ENCODE data around the gene C20orf202.

C20orf202 gene

GRCh38 chr20:1184638-1185315, 18.5 kb upstream of the C20orf202 start, which contains the start of gene TMEM74B:
TMEM74B (minus strand) TSS chr20:1184981; CDS start chr20:1183801, 1,180 bp downstream.
- TF ChIP-seq FOXP2 (optimal IDR thresholded peaks at IDR 0.05; ENCODE audit: borderline replicate concordance, extremely low read depth, extremely low read length, insufficient read depth) (no peak), TAF1 (IDR thresholded peaks at IDR 0.05; ENCODE audit: borderline replicate concordance, insufficient read depth, low read length) (no peak), SIN3A (IDR thresholded peaks at IDR 0.05; ENCODE audit: borderline replicate concordance, insufficient read depth, low read length) (no peak), POLR2AphosphoS5 (IDR thresholded peaks at IDR 0.05; ENCODE audit: low read depth, low read length) (no peak)
- TF ChIP-seq, protein P1, sequence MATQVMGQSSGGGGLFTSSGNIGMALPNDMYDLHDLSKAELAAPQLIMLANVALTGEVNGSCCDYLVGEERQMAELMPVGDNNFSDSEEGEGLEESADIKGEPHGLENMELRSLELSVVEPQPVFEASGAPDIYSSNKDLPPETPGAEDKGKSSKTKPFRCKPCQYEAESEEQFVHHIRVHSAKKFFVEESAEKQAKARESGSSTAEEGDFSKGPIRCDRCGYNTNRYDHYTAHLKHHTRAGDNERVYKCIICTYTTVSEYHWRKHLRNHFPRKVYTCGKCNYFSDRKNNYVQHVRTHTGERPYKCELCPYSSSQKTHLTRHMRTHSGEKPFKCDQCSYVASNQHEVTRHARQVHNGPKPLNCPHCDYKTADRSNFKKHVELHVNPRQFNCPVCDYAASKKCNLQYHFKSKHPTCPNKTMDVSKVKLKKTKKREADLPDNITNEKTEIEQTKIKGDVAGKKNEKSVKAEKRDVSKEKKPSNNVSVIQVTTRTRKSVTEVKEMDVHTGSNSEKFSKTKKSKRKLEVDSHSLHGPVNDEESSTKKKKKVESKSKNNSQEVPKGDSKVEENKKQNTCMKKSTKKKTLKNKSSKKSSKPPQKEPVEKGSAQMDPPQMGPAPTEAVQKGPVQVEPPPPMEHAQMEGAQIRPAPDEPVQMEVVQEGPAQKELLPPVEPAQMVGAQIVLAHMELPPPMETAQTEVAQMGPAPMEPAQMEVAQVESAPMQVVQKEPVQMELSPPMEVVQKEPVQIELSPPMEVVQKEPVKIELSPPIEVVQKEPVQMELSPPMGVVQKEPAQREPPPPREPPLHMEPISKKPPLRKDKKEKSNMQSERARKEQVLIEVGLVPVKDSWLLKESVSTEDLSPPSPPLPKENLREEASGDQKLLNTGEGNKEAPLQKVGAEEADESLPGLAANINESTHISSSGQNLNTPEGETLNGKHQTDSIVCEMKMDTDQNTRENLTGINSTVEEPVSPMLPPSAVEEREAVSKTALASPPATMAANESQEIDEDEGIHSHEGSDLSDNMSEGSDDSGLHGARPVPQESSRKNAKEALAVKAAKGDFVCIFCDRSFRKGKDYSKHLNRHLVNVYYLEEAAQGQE (IDR thresholded peaks at IDR 0.05; ENCODE audit: insufficient read depth in 1 of 2, low read depth in 2 of 2, low read length in 2 of 2) = no peak

GRCh38 chr20:1185316-1185741, 17.9 kb upstream of the C20orf202 start:
- no peak for TF ChIP-seq SIN3A (IDR thresholded peaks at IDR 0.05; ENCODE audit: borderline replicate concordance, insufficient read depth, low read length)
- no peak for TF ChIP-seq TAF1 (IDR thresholded peaks at IDR 0.05; ENCODE audit: borderline replicate concordance, insufficient read depth, low read length)
- TF ChIP-seq, protein P1 (IDR thresholded peaks at IDR 0.05; ENCODE audit: insufficient read depth in 1 of 2, low read depth in 2 of 2, low read length in 2 of 2) = no peak

- no peak for TF ChIP-seq POLR2AphosphoS5 (IDR thresholded peaks at IDR 0.05; ENCODE audit: low read depth, low read length)
- TF ChIP-seq, protein P1 (IDR thresholded peaks at IDR 0.05; ENCODE audit: insufficient read depth in 1 of 2, low read depth in 2 of 2, low read length in 2 of 2) = no peak
- no peak for TF ChIP-seq FOXP2 (optimal IDR thresholded peaks at IDR 0.05; ENCODE audit: borderline replicate concordance, extremely low read depth, extremely low read length, insufficient read depth)
- TF ChIP-seq SIN3A (IDR thresholded peaks at IDR 0.05; ENCODE audit: borderline replicate concordance, insufficient read depth, low read length) = no peak
- no peak for TF ChIP-seq TAF1 (IDR thresholded peaks at IDR 0.05; ENCODE audit: borderline replicate concordance, insufficient read depth, low read length)
These were observed 17.4 kb upstream of the C20orf202 start for GRCh38 chr20:1185790-1186334.

DNA sequence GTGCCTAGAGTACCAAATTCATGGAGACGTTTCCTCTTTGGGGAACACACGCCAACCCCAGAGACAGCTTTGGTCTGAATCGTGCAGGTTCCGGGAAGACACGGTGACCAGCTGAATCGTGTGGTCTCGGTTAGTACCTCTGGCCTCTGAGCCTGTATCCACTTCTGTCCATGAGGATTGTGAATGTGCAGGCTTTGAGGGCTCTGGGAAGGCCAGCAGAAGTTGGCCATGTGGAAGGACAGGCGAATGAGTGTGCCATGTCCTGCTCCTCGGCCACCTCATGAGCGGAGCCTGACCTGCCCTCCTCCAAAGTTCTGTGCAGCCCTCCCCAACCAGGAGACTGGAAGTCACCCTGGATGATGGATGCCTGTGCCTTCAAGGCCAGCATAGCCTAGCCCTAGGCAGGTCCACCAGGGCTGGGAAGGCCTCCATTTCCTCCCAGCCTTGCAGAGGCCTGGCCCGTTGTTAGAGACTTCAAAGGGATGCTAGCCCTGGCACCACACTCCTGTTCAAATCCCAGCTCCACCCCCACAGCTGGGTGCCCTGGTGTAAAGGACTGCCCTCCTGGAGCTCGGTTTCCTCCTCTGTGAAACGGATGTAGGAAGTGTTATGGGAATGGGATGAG, 16.8 kb upstream of the C20orf202 start:
- no peak for TF ChIP-seq FOXP2 (optimal IDR thresholded peaks at IDR 0.05; ENCODE audit: borderline replicate concordance, extremely low read depth, extremely low read length, insufficient read depth)
- TF ChIP-seq SIN3A (IDR thresholded peaks at IDR 0.05; ENCODE audit: borderline replicate concordance, insufficient read depth, low read length) = no peak
- no peak for TF ChIP-seq TAF1 (IDR thresholded peaks at IDR 0.05; ENCODE audit: borderline replicate concordance, insufficient read depth, low read length)
- no peak for TF ChIP-seq POLR2AphosphoS5 (IDR thresholded peaks at IDR 0.05; ENCODE audit: low read depth, low read length)
- TF ChIP-seq, protein P1 (IDR thresholded peaks at IDR 0.05; ENCODE audit: insufficient read depth in 1 of 2, low read depth in 2 of 2, low read length in 2 of 2) = no peak

All from PFSK-1 (cell line).